Hematopoietic multipotent progenitor cell treated with erythropoietin and hydrocortisone succinate and interleukin-3 and kit ligand, for 6 days (in vitro differentiated cells): ENCODE measurements around the gene ASCL5.

Experiments used
- DNase-seq: peaks from one replicate; pipeline ENCODE4 v3.0.0-alpha.2; 2015

The ASCL5 gene

DNA sequence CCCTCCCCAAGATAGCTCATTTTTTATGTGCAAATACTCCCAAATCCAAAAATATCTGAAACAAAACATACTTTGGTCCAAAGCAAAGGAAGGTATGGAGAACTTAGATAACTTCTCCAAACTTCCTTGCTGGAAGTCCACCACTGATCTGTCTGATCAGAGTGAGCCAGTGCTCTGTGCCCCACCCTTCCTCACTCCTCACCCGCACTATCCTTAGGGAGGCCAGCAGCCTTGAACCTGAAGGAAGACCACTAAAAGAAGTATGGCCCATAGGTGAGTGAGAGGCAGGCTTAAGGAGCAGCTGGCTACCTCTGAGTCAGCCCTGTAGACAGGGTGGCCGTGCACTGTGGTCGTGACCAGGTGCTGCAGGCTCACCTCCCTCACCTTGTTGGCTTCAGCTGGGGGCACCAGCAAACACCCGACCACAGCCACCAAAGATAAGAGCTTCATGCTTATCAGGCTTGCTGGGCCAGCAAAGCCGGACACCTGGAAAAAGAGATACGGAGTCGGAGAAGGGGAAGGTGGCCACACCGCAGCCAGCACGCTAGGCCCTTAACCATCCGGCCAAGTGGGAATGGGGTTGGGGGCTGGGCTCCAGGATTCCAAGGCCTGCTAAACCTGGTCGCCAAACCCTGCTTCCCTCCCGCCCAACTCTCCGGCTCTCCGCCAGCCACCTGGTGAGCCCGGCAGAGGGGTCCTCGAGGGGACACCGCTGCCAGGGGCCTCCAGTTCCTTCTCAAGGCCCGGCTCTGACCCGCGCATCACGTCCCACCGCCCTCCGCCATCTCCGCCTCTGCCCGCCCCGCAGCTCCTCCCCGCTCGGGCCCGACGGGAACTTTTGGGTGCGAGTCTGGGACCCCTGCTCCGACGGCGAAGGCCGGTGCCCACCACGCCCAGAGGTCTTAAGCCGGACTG lies 26.7 kb upstream of the ASCL5 start:
- peak; percentile 74 for DNase-seq

DNA sequence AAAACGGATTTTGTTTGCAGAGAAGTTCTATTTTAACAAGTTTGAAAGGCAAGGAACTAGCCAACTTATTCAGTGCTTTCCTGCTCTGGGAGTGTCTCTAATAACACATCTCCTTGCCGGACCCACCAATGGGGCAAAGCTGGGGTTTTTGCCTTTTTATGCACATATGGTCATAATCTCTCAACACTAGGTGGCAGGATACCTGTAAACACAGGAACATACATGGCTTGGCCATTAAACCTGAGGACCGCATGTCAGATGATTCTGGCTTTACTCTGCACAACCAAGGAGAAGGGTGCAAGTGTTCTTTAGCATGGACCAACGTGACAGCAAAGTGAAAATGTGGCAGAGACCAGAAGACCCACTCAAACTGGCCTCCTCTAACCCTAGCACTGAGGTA lies 22.4 kb upstream of the ASCL5 start:
- DNase-seq: peak; percentile 82

DNA sequence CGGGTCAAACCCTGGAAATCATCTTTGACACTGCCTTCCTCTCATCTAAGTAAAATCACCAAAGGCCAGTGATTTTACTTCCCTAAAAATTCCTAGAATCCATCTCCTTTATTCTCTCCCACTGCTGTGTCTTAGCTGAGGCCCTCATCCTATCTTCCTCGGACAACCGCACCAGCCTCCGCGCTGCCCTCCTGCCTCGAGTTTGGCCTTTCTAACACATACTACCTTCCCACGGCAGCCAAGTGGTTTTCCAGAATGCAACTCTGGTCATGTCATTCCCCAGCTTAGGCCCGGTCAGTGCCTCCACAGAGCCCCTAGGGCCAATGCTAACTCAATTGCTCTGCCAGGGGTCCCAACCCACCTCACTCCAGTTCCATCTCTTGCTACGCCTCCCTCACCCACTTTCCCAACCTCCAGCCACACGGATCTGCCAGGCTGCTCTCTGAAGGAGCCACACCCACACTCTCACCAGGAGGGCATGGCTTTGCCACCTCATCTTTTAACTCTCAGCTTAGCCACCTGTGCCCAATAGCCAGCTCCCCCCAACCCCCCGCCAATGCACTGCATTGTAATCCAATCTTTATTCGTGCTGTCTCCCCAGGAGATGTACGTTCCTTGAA lies 20.5 kb upstream of the ASCL5 start:
- no peak for DNase-seq

DNA sequence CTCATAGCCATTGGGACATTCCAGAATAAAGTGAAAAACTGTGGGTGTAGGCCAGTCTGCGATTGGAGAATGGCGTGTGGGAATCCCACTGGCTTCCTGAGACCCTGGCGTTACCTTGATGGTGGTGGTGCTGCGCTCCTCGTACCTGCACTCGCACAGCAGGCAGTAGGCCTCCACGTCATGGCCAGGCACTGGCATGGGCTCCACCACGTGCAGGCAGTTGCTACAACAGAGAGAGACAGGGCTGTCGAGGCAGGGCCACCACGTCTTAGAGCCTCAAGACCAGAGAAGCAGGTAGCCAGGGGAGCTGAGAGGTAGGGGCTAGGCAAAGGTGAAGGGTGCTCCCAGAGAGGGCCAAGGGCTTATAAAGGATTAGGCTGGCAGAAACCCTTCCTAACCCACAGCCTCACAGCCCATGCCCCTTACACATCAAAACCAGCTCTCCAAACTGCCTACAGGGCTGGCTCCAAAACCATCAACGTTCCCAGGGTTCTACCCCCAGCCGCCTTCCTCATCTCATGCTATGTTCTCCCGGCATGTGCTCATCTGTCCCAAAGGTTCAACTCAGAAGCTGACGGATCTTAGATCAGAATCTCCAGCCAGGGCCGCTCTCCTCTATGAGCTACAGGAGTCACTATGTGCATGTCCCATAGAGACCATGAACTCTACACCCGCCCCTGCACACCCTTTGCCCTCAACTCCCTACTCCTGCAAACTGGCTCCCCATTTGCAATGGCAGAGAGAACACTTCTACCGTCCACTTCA lies 19.8 kb upstream of the ASCL5 start:
- DNase-seq: no peak

GRCh38 chr1:201145816-201146215 lies 18.8 kb upstream of the ASCL5 start:
- no peak for DNase-seq

DNA sequence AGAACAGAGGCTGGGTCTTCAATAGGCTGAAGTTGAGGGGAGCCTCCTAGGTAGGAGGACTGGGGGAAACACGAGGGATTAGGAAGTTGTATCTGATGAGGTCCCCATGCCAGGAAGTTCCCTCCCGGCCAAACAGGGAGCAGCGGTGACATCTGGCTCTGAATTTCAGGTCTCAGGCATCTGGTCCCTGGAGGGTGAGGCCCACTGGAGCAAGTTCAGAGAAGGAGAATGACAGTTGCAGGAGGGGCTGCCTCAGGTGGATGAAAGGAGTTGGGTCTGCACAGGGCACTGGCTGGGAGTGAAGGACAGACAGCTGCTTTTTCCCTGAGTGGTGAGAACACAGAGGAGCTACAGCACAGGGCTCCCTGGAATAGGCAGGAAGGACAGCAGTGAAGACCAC lies 18.1 kb upstream of the ASCL5 start:
- no peak for DNase-seq

GRCh38 chr1:201144701-201145100 lies 17.7 kb upstream of the ASCL5 start:
- no peak for DNase-seq

DNA sequence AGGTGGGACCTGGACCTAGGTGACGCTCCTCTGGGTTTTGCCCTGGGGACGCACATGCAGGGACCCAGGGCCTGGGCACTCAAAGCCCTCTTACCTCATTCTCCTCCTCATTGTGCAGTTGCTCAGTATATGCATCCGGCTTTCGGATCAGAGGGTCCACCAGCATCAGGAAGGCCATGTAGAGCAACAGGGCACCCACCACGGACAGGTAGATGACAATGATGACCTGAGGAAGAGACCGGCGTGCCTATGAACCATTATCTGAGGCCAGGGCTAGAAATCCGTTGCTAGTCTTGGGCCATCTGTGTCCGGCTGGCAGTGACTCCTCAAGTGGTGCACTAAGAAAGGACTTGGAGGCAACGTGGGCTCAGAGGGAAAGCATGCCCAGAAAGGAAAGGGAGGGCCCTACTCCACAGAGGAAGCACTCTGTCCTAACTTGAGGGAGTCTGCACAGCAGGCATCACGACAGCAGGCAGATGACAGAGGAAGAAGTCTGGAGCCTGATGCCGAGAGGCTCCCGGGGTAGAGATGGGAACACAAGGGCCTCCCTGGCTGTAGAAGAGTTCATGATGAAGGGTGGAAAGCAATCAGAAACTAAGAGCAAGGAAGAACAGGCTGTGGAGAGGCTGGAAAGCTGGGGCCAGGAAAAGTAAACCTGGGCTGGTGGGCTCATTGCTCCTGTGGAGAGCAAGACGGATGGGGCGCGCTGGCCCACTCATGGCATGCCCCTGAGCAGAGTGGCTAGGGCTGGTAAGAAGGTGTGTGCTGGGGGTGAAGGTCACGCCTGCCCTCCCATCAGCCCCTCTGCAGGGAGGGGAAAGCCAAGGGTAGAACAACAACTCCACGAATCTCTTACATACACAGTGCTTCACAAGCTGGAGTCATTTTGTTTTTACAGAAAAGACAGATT lies 17.0 kb upstream of the ASCL5 start:
- DNase-seq: no peak

GRCh38 chr1:201142849-201143725 lies 16.1 kb upstream of the ASCL5 start:
- DNase-seq: no peak

- no peak for DNase-seq
Measured at GRCh38 chr1:201142011-201142848, 15.2 kb upstream of the ASCL5 start.

GRCh38 chr1:201141418-201141817 lies 14.4 kb upstream of the ASCL5 start:
- DNase-seq: no peak

DNA sequence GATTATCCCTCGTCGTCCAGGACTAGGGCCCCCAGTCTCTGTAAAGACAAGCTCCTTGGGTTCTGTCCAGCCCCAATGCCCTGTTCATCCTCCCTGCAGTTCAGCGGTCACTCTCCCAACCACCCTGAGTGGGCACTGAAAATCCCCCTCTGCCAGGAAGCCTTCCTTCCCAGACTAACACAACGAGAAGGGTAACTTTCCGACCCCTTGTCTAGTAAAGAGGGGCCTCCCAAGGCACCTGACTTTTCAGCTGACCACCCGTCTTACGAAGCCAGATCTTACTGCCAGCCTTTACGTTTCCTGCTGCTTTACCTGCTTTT lies 13.9 kb upstream of the ASCL5 start:
- no peak for DNase-seq

DNA sequence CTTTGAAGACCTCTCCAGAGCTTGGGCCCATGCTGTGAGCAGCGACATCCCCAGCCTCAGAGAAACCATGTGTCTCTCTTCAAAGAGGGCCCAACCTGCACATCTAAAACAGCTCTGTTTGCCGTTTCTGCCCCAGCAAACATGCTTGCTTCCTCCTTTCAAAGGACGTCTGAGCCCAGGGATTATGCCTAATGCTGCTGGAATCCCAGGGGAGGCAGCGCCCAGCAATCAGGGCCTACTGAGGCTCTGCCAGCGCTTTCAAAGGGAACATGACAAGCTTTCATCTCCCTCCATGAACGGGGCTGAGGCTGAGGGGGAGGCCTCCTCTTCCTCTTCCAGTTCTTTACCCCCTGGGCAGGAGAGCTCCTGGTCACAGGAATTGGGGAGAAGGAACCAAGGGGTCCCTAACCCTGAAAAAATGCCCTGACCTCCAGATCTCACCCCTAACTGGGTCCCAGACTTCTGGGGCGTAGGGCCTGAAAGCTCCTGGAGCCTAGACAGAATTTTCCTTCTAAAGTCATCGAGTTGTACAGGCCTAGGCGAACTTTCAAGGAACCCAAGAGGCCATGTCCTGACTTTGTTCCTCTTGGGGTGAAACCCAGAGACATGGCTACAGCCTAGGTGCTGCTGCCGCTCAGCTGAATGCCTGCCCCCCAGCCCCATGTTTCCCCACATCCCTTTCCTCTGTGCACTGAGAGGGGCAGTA lies 13.4 kb upstream of the ASCL5 start:
- DNase-seq: no peak

DNA sequence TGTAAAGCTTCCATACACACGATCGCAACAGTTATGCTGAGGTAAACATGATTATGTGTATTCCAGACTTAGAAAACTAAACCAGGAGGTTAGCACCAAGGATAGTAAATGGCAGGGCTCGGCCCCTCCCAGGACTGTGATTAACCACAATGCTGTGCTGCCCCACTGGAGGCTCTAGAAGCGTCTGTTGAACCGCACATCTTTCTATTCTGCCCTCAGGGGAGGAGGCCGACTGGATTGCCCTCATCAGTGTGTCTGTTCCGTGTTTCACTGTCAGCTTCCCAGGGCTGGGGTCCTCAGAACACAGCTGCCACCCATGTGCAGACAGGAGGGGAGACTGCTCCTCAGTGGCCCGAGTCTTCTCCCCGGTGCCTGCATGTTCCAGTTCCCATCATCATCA lies 12.8 kb upstream of the ASCL5 start:
- DNase-seq: no peak

DNA sequence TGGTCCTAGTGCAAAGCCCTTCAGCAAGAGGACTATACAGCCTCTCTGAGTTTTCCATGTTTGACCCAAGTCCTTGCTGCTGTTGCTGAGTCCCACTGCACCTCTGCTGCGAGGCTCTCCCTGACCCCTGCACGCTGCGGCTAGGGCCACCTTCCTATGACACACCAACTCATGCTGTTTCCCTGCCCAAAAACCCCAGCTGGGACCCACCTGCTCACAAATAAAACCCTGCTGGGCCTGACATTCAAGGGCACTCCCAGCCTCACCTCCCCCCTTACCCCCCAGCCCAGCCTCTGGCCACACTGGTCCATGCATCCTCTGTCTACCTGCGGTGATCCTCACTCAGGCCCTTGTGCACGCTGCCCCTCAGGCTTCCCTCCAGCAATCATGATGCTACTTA lies 12.3 kb upstream of the ASCL5 start:
- DNase-seq: no peak

GRCh38 chr1:201138311-201138840 lies 11.4 kb upstream of the ASCL5 start:
- no peak for DNase-seq

GRCh38 chr1:201137579-201138310 lies 10.8 kb upstream of the ASCL5 start:
- peak; percentile 22 for DNase-seq

- DNase-seq: no peak
Measured at GRCh38 chr1:201137024-201137392, 10.0 kb upstream of the ASCL5 start.

GRCh38 chr1:201136355-201137023 lies 9.5 kb upstream of the ASCL5 start:
- DNase-seq: no peak
